Neural progenitor cell (in vitro differentiated cells): ENCODE results near the gene ZBTB42. TPM values are rescaled to one million over a fixed set of nuclear protein-coding genes. Genes with fewer than 3 reads are reported as not detected.

ENCODE experiments used
- DNase-seq: peaks from one replicate; pipeline ENCODE4 v3.0.0-alpha.2; 2016; ENCODE audit warnings: low spot score
- H2AFZ ChIP-seq: fragments of 200-600 bp; sonication (generic); replicated peaks from 2 replicates; pipeline ENCODE4 v1.6.1; 2016; ENCODE audit warnings: antibody characterized with exemption
- H3F3A ChIP-seq: fragments of 200-600 bp; sonication (generic); 2 replicates; pipeline ENCODE4 v1.6.1; 2016; ENCODE audit warnings: antibody characterized with exemption, low read depth
- H3K27ac ChIP-seq: fragments of 200-600 bp; sonication (generic); 2 replicates; pipeline ENCODE4 v1.5.1; 2016; ENCODE audit warnings: mild to moderate bottlenecking
- H3K27me3 ChIP-seq: fragments of 200-600 bp; sonication (generic); 2 replicates; pipeline ENCODE4 v1.6.1; 2016; ENCODE audit warnings: mild to moderate bottlenecking, moderate library complexity
- H3K36me3 ChIP-seq: fragments of 200-600 bp; sonication (generic); 2 replicates; pipeline ENCODE4 v1.5.1; 2016
- H3K4me1 ChIP-seq: fragments of 200-600 bp; sonication (generic); 2 replicates; pipeline ENCODE4 v1.6.1; 2016; ENCODE audit warnings: mixed run types
- H3K4me2 ChIP-seq: fragments of 200-600 bp; sonication (generic); 2 replicates; pipeline ENCODE4 v1.6.1; 2016
- H3K4me3 ChIP-seq: fragments of 200-600 bp; sonication (generic); 2 replicates; pipeline ENCODE4 v1.5.1; 2016
- H3K79me2 ChIP-seq: fragments of 200-600 bp; sonication (generic); 2 replicates; pipeline ENCODE4 v1.6.1; 2016; ENCODE audit warnings: low read depth
- H3K9ac ChIP-seq: fragments of 200-600 bp; sonication (generic); 2 replicates; pipeline ENCODE4 v1.6.1; 2016
- H3K9me3 ChIP-seq: fragments of 200-600 bp; sonication (generic); 2 replicates; pipeline ENCODE4 v1.5.1; 2016; ENCODE audit warnings: low read depth
- H4K20me1 ChIP-seq: fragments of 200-600 bp; sonication (generic); 2 replicates; pipeline ENCODE4 v1.6.1; 2016; ENCODE audit warnings: low read depth
- H3K27ac Mint-ChIP-seq: 3 replicates; pipeline ENCODE4 v1.8.0; 2021; ENCODE audit warnings: mixed read lengths
- H3K27me3 Mint-ChIP-seq: 2 replicates; pipeline ENCODE4 v1.8.0; 2022; ENCODE audit warnings: low read depth, mild to moderate bottlenecking, inconsistent platforms, moderate library complexity, mixed read lengths; ENCODE audit not compliant: insufficient read depth
- H3K36me3 Mint-ChIP-seq: 3 replicates; pipeline ENCODE4 v1.8.0; 2021; ENCODE audit warnings: mixed read lengths
- H3K4me1 Mint-ChIP-seq: 3 replicates; pipeline ENCODE4 v1.8.0; 2021; ENCODE audit warnings: mixed read lengths
- H3K4me3 Mint-ChIP-seq: 3 replicates; pipeline ENCODE4 v1.8.0; 2021; ENCODE audit warnings: mild to moderate bottlenecking, moderate library complexity, mixed read lengths
- H3K9me3 Mint-ChIP-seq: 3 replicates; pipeline ENCODE4 v1.8.0; 2020; ENCODE audit warnings: mixed read lengths
- CTCF ChIP-seq: fragments of 200-600 bp; sonication (generic); IDR thresholded peaks from 2 replicates; pipeline ENCODE4 v1.5.1; 2017; ENCODE audit warnings: antibody characterized with exemption, mild to moderate bottlenecking
- EZH2 ChIP-seq: fragments of 200-600 bp; sonication (generic); IDR thresholded peaks from 2 replicates; pipeline ENCODE4 v1.6.1; 2017; ENCODE audit warnings: antibody characterized with exemption, mild to moderate bottlenecking, moderate library complexity
- EZH2phosphoT487 ChIP-seq: fragments of 200-600 bp; sonication (generic); IDR thresholded peaks from 2 replicates; pipeline ENCODE4 v1.6.1; 2017; ENCODE audit warnings: antibody characterized with exemption
- total RNA-seq: library from RNA; depleted of rRNA; stranded (reverse); fragments of >200 nt; gene quantifications from 2 replicates; pipeline ENCODE4 v1.2.3, GENCODE V29; 2015; ENCODE audit warnings: low replicate concordance

Gene ZBTB42
- total RNA-seq, 1 donor from 2014 or later, result 0.41 TPM

GRCh38 chr14:104852280-104852663 is 51.4 kb downstream of the ZBTB42 start:
- Histone ChIP-seq H4K20me1 (no peaks in the 10 kb centered on the region), H3K27me3 (peaks cover 28% of the 10 kb centered on the region), H3K79me2 (no peaks in the 10 kb centered on the region), H3K4me2 (no peak overlapping the region), H3F3A (peaks cover 3% of the 10 kb centered on the region), H3K4me1 (peaks cover 3% of the 10 kb centered on the region), H3K9me3 (no peaks in the 10 kb centered on the region), H3K9ac (no peak overlapping the region), H3K27ac (no peak overlapping the region), H2AFZ (no peak overlapping the region), H3K4me3 (no peak overlapping the region), H3K36me3 (no peaks in the 10 kb centered on the region)
- Mint-ChIP-seq H3K4me1 (peaks cover 3% of the 10 kb centered on the region), H3K27me3 (peaks cover 9% of the 10 kb centered on the region), H3K9me3 (peaks cover 4% of the 10 kb centered on the region), H3K27ac (no peak overlapping the region), H3K4me3 (no peak overlapping the region), H3K36me3 (no peaks in the 10 kb centered on the region)
- TF ChIP-seq EZH2phosphoT487 (no peak), EZH2 (no peak), CTCF (no peak)
- DNase-seq, result no peak

Other genes with a start within 250 kb of the ZBTB42 start
- not detected in 2 replicates for gene C14orf180, start 221.3 kb upstream of the ZBTB42 start, total RNA-seq
- gene TMEM179, start 196.3 kb upstream of the ZBTB42 start, total RNA-seq, result 0.77 and 12.1 TPM in 2 replicates
- 7.8 and 24.0 TPM in 2 replicates for gene INF2, start 111.5 kb upstream of the ZBTB42 start, total RNA-seq
- 25.3 and 26.4 TPM in 2 replicates for gene ADSS1, start 76.9 kb upstream of the ZBTB42 start, total RNA-seq
- 139 and 231 TPM in 2 replicates for gene SIVA1, start 48.0 kb upstream of the ZBTB42 start, total RNA-seq
- 67.2 and 92.4 TPM in 2 replicates for gene AKT1, start 5.4 kb upstream of the ZBTB42 start, total RNA-seq
- gene CEP170B, start 64.2 kb downstream of the ZBTB42 start, total RNA-seq, result 3.0 and 13.7 TPM in 2 replicates
- not detected in 2 replicates for gene PLD4, start 123.8 kb downstream of the ZBTB42 start, total RNA-seq
- gene AHNAK2, start 177.3 kb downstream of the ZBTB42 start, total RNA-seq, result 0.77 and 1.3 TPM in 2 replicates
- 8.5 and 10.8 TPM in 2 replicates for gene CLBA1, start 184.7 kb downstream of the ZBTB42 start, total RNA-seq
- 56.6 and 102 TPM in 2 replicates for gene CDCA4, start 220.0 kb downstream of the ZBTB42 start, total RNA-seq